T-helper 2 cell treated with Interferon-gamma antibody and Interleukin-4, amounts not matched to agents 5 μg/mL and 100 μg/mL, for 36 hours (primary cell): ENCODE measurements around the gene GRHL3.

Experiments used
- DNase-seq: peaks from one replicate; pipeline ENCODE4 v3.0.0; 2021; ENCODE audit warnings: low spot score
- H3K27ac Mint-ChIP-seq: one replicate; pipeline ENCODE4 v1.8.0; 2021; ENCODE audit warnings: mild to moderate bottlenecking, mixed read lengths
- H3K27me3 Mint-ChIP-seq: one replicate; pipeline ENCODE4 v1.8.0; 2021; ENCODE audit warnings: low read depth, mixed read lengths
- H3K36me3 Mint-ChIP-seq: one replicate; pipeline ENCODE4 v1.8.0; 2021; ENCODE audit warnings: low read depth, mixed read lengths
- H3K4me1 Mint-ChIP-seq: one replicate; pipeline ENCODE4 v1.8.0; 2021; ENCODE audit warnings: low read depth, mixed read lengths
- H3K4me3 Mint-ChIP-seq: one replicate; pipeline ENCODE4 v1.8.0; 2022; ENCODE audit warnings: mild to moderate bottlenecking, moderate library complexity, mixed read lengths
- H3K9me3 Mint-ChIP-seq: one replicate; pipeline ENCODE4 v1.8.0; 2021; ENCODE audit warnings: mixed read lengths

The GRHL3 gene

GRCh38 chr1:24298606-24299005 is 20.6 kb upstream of the GRHL3 start:
- no peaks in the 10 kb centered on the region for H3K4me1 Mint-ChIP-seq
- H3K9me3 Mint-ChIP-seq = no peaks in the 10 kb centered on the region
- DNase-seq = no peak
- no peak overlapping the region for H3K4me3 Mint-ChIP-seq
- no peaks in the 10 kb centered on the region for H3K36me3 Mint-ChIP-seq
- peaks cover 40% of the 10 kb centered on the region for H3K27me3 Mint-ChIP-seq
- H3K27ac Mint-ChIP-seq = no peak overlapping the region

GRCh38 chr1:24299901-24300300 is 19.3 kb upstream of the GRHL3 start:
- Mint-ChIP-seq H3K9me3 (no peaks in the 10 kb centered on the region), H3K4me1 (no peaks in the 10 kb centered on the region), H3K27ac (no peak overlapping the region), H3K36me3 (no peaks in the 10 kb centered on the region), H3K27me3 (peaks cover 49% of the 10 kb centered on the region), H3K4me3 (no peak overlapping the region)
- DNase-seq = no peak

DNA sequence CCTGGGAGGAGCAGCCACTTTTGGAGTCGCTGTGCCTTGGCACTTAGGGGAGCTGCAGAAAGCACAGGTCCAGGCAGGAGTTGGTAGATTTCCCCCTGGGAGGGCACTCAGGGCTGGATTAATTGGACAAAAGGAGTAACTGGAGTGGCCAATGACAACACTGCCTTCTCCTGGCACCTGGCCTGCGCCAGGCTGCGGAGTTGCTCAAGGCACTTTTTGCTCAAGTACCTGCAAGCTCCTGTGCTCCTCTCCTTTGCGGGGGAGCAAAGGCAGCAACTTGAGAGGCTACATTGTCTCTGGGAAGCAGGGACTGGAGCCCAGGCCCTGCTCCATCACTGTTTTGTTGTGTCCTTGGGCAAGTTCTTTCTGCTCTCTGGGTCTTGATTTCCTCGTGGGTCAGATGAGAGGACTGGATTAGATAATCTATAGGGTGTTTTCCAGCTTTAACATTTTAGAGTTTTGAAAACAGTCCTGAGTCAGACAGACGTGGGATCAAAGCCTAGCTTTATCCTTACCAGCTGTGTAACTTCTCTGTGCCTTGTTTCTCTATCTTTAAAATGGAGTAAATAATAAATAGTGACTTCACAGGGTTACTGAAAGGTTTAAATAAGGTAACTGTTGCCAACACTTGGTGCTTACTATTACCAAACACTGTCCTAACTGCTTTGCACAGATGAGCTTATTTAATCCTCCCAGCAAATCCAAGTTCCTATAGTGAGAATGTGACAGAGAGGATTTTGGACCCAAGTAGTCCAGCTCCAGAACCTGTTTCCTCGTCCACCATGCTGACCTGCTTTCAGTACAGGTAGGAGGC is 18.0 kb upstream of the GRHL3 start:
- Mint-ChIP-seq H3K27me3 (peaks cover 51% of the 10 kb centered on the region), H3K4me1 (no peaks in the 10 kb centered on the region), H3K9me3 (no peaks in the 10 kb centered on the region), H3K4me3 (no peak overlapping the region), H3K27ac (no peak overlapping the region), H3K36me3 (no peaks in the 10 kb centered on the region)
- no peak for DNase-seq

DNA sequence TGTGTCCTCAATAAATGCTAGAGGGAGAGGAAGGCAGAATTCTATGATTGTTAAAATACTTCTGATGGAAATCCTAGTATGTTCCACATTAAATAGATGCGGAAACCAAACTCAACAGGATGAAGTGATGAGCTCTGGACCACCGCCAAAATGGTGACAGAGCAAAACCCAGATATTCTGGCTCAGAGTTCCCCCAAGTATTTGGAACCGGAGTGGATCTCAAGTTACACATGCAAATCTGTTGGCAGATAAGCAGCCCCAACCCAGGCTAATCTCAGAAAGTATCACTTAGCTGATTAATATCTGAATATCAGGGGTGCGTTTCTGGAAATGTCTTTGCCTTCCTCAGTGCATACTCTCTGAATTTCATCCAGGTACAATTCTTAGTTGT is 17.4 kb upstream of the GRHL3 start:
- Mint-ChIP-seq H3K36me3 (no peaks in the 10 kb centered on the region), H3K27me3 (peaks cover 55% of the 10 kb centered on the region)

GRCh38 chr1:24302209-24302611 is 16.9 kb upstream of the GRHL3 start:
- Mint-ChIP-seq H3K9me3 (no peaks in the 10 kb centered on the region), H3K4me3 (no peak overlapping the region), H3K27me3 (peaks cover 59% of the 10 kb centered on the region), H3K36me3 (no peaks in the 10 kb centered on the region), H3K27ac (no peak overlapping the region), H3K4me1 (no peaks in the 10 kb centered on the region)
- no peak for DNase-seq

More for the DNA sequence above, 17.4 kb upstream of the GRHL3 start:
- Mint-ChIP-seq H3K9me3 (no peaks in the 10 kb centered on the region), H3K4me3 (no peak overlapping the region), H3K27ac (no peak overlapping the region), H3K4me1 (no peaks in the 10 kb centered on the region)
- no peak for DNase-seq

GRCh38 chr1:24303600-24303999 is 15.6 kb upstream of the GRHL3 start:
- no peak for DNase-seq
- peaks cover 55% of the 10 kb centered on the region for H3K27me3 Mint-ChIP-seq
- no peaks in the 10 kb centered on the region for H3K9me3 Mint-ChIP-seq
- H3K4me3 Mint-ChIP-seq = no peak overlapping the region
- no peak overlapping the region for H3K27ac Mint-ChIP-seq
- no peaks in the 10 kb centered on the region for H3K4me1 Mint-ChIP-seq
- no peaks in the 10 kb centered on the region for H3K36me3 Mint-ChIP-seq

GRCh38 chr1:24304763-24305162 is 14.4 kb upstream of the GRHL3 start:
- Mint-ChIP-seq H3K27me3 (peaks cover 51% of the 10 kb centered on the region), H3K4me3 (no peak overlapping the region), H3K4me1 (no peaks in the 10 kb centered on the region), H3K36me3 (no peaks in the 10 kb centered on the region), H3K27ac (no peak overlapping the region), H3K9me3 (no peaks in the 10 kb centered on the region)
- no peak for DNase-seq

DNA sequence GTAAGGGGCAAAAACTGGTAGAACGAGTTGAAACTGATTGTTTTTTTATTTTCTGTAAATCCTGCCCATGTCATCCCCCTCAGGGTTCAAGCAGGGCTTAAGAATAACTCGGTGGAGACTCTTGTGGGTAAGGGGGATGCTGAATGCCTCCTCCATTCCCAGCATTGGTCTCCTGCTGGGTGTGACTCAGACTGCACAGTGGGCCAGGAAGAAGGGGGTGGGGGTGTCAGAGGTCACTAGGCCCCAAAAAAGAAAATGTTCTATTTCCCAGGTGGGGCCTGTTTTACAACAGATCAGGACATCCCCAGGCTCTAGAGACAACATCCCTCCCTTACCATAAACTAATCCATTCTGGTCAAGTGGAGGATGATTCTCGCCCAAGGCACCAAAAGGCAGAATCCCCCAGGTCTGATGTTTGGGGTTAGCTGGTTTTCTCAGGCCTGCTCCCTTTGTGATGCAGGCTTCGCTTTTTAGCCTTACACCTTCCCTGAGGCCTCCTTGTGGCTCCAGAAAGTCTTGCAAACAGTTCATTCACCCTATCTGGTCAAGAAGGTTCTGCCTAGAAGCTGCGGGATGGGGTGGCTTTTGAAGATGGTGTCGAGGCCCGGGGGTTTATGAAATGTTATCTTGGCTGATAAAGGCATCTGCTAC is 10.7 kb upstream of the GRHL3 start:
- H3K27ac Mint-ChIP-seq = no peak overlapping the region
- H3K9me3 Mint-ChIP-seq = no peaks in the 10 kb centered on the region
- no peaks in the 10 kb centered on the region for H3K4me1 Mint-ChIP-seq
- H3K27me3 Mint-ChIP-seq = peaks cover 53% of the 10 kb centered on the region
- no peak for DNase-seq
- no peak overlapping the region for H3K4me3 Mint-ChIP-seq
- H3K36me3 Mint-ChIP-seq = no peaks in the 10 kb centered on the region

DNA sequence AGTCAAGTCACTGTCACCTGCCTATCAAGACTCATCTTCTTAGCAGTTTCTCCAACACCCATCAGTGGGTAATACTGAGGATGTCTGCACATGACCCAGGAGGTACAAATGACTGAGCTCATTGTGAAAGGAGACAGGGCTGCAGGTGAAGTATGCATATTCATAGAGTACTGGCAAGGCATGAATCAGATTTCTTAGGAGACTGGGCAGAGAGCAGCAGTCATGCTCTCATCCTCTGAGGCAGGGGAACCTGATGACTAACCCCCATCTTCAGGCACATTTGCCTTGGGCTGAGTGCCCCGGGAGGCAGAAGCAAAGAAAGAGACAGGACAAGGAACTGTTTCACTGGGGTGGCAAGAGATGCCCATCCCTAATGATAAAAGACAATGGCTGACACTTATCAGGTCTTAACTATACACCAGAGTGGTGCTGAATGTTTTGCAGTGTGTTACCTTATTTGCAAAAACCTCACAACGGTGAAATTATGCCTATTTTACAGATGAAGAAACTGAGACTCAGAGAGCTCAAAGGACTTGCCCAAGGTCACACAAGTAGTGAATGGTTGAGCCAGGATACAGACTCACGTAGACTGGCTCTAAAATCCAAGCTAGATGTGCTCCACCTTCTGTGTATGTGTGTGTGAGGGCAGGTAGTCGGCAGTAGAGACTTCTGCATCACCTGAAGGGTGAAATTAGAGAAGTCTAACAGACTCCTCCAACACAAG is 9.2 kb upstream of the GRHL3 start:
- no peak for DNase-seq
- H3K27ac Mint-ChIP-seq = no peak overlapping the region
- peaks cover 54% of the 10 kb centered on the region for H3K27me3 Mint-ChIP-seq
- H3K36me3 Mint-ChIP-seq = no peaks in the 10 kb centered on the region
- no peaks in the 10 kb centered on the region for H3K4me1 Mint-ChIP-seq
- H3K9me3 Mint-ChIP-seq = no peaks in the 10 kb centered on the region
- no peak overlapping the region for H3K4me3 Mint-ChIP-seq

- Mint-ChIP-seq H3K4me1 (no peaks in the 10 kb centered on the region), H3K9me3 (no peaks in the 10 kb centered on the region), H3K36me3 (no peaks in the 10 kb centered on the region), H3K27ac (no peak overlapping the region), H3K27me3 (peaks cover 59% of the 10 kb centered on the region), H3K4me3 (no peak overlapping the region)
- no peak for DNase-seq
Observed at GRCh38 chr1:24311234-24311633, 7.9 kb upstream of the GRHL3 start.

DNA sequence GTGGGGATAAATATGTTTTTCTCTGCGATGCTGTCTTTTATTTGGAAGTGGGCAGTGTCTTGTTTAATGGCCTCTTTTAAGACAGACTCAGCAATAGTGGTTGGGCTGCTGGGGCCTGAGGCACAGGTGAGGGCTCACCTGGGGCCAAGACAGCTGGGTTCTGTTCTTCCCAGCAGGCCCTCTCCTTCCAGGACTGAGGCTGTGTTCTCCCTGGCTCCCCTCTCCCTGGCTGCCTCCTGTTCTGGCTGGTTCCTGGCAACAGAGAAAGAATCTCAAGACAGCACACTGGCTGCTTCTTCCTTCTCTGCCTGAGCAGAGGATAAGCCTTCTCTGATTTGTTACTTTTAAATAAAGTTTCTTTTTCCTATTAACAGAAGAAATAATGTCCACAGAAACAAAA is 7.4 kb upstream of the GRHL3 start:
- Mint-ChIP-seq H3K27ac (no peak overlapping the region), H3K4me3 (no peak overlapping the region), H3K4me1 (no peaks in the 10 kb centered on the region), H3K27me3 (peaks cover 61% of the 10 kb centered on the region), H3K36me3 (no peaks in the 10 kb centered on the region), H3K9me3 (no peaks in the 10 kb centered on the region)
- DNase-seq = no peak

GRCh38 chr1:24315391-24315790 is 3.8 kb upstream of the GRHL3 start:
- Mint-ChIP-seq H3K4me3 (no peak overlapping the region), H3K27me3 (peaks cover 79% of the 10 kb centered on the region), H3K27ac (no peak overlapping the region), H3K4me1 (peaks cover 22% of the 10 kb centered on the region), H3K36me3 (no peaks in the 10 kb centered on the region), H3K9me3 (no peaks in the 10 kb centered on the region)
- no peak for DNase-seq

GRCh38 chr1:24316645-24317044 is 2.5 kb upstream of the GRHL3 start:
- Mint-ChIP-seq H3K4me3 (no peak overlapping the region), H3K27me3 (peaks cover 84% of the 10 kb centered on the region), H3K27ac (no peak overlapping the region), H3K4me1 (peaks cover 34% of the 10 kb centered on the region), H3K36me3 (no peaks in the 10 kb centered on the region), H3K9me3 (no peaks in the 10 kb centered on the region)
- DNase-seq = no peak

DNA sequence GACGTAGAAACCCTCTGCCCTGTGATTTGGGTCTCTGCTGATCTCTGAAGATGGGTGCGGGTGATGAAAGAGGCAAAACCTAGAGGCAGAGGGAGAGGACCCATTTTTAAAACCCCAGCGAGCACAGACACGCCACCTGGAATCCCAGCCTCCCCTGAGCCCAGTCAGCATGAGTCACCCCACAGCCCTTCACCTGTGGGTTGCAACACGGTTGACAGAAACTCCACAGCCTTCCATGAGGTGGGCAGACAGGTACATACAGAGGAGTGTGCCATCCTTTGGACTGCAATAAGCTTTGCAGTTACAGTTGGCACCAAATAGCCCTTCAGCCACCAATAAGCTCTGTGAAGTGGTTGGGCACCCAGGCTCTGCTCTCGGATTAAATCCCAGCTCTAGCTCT is 2.1 kb upstream of the GRHL3 start:
- H3K27me3 Mint-ChIP-seq = peaks cover 80% of the 10 kb centered on the region
- H3K9me3 Mint-ChIP-seq = no peaks in the 10 kb centered on the region
- no peak overlapping the region for H3K27ac Mint-ChIP-seq
- no peak for DNase-seq
- H3K4me1 Mint-ChIP-seq = peaks cover 35% of the 10 kb centered on the region
- no peaks in the 10 kb centered on the region for H3K36me3 Mint-ChIP-seq
- H3K4me3 Mint-ChIP-seq = no peak overlapping the region
